MCF 10A (cell line): ENCODE measurements around the gene PLEKHA6. TPM values are rescaled to one million over a fixed set of nuclear protein-coding genes. Genes with fewer than 3 reads are reported as not detected.

Experiments
- Bru-seq: library from RNA; stranded (reverse); fragments of 400-500 nt; gene quantifications from one replicate; lab custom pipeline; 2021; lab: Mats Ljungman, UMichigan
- BruChase-seq, 2 experiments: library from RNA; stranded (reverse); fragments of 400-500 nt; gene quantifications; one replicate each; lab custom pipeline; 2021; lab: Mats Ljungman, UMichigan
- BruUV-seq: library from RNA; stranded (reverse); fragments of 400-500 nt; replicated peaks from 2 replicates; lab custom pipeline; 2021; lab: Mats Ljungman, UMichigan
- CTCF ChIA-PET: fragments of 300-600 bp; sonication (Branson Sonifier 250); formaldehyde crosslinking; extraction: SDS; loops from one replicate; lab custom pipeline; 2021; ENCODE audit warnings: antibody characterized with exemption, inconsistent platforms; lab: Yijun Ruan, JAX
- POLR2A ChIA-PET: fragments of 300-600, 350-650 bp; sonication (Branson Sonifier 250); formaldehyde crosslinking; extraction: SDS; loops from one replicate; lab custom pipeline; 2020; ENCODE audit warnings: antibody characterized with exemption, inconsistent platforms; lab: Yijun Ruan, JAX
- DNase-seq: peaks from one replicate; pipeline ENCODE4 v3.0.0-alpha.2; 2018; ENCODE audit not compliant: unreplicated experiment
- H3K27ac Mint-ChIP-seq: one replicate; pipeline ENCODE4 v1.8.0; 2022; ENCODE audit warnings: mild to moderate bottlenecking, low read depth, mixed read lengths; ENCODE audit not compliant: unreplicated experiment
- H3K27me3 Mint-ChIP-seq: one replicate; pipeline ENCODE4 v1.8.0; 2022; ENCODE audit warnings: mixed read lengths; ENCODE audit not compliant: insufficient read depth, unreplicated experiment
- H3K36me3 Mint-ChIP-seq: one replicate; pipeline ENCODE4 v1.8.0; 2022; ENCODE audit warnings: mild to moderate bottlenecking, moderate library complexity, mixed read lengths; ENCODE audit not compliant: insufficient read depth, unreplicated experiment
- H3K4me1 Mint-ChIP-seq: one replicate; pipeline ENCODE4 v1.8.0; 2022; ENCODE audit warnings: mixed read lengths; ENCODE audit not compliant: insufficient read depth, unreplicated experiment
- H3K4me3 Mint-ChIP-seq: one replicate; pipeline ENCODE4 v1.8.0; 2022; ENCODE audit warnings: mild to moderate bottlenecking, moderate library complexity, mixed read lengths; ENCODE audit not compliant: unreplicated experiment
- H3K9me3 Mint-ChIP-seq: one replicate; pipeline ENCODE4 v1.8.0; 2022; ENCODE audit warnings: mixed read lengths; ENCODE audit not compliant: unreplicated experiment
- intact Hi-C: fragments of 100-400 bp; cut with micrococcal nuclease; formaldehyde crosslinking; loops from 2 replicates; pipeline ENCODE4 v1.14.1; 2022
- long read RNA-seq: library from polyadenylated mRNA; stranded (forward); transcript quantifications from one replicate; pipeline ENCODE4 v2.0.0, GENCODE V29; 2022
- total RNA-seq: library from RNA; stranded (reverse); gene quantifications from 2 replicates; pipeline ENCODE4 v1.2.3, GENCODE V29; 2022
- TF ChIP-seq, protein P1 (sequence below): fragments of 200-600 bp; IDR thresholded peaks from one replicate; pipeline ENCODE4 v1.8.0; 2022; ENCODE audit warnings: antibody characterized with exemption, mild to moderate bottlenecking; ENCODE audit not compliant: unreplicated experiment

Gene PLEKHA6, protein sequence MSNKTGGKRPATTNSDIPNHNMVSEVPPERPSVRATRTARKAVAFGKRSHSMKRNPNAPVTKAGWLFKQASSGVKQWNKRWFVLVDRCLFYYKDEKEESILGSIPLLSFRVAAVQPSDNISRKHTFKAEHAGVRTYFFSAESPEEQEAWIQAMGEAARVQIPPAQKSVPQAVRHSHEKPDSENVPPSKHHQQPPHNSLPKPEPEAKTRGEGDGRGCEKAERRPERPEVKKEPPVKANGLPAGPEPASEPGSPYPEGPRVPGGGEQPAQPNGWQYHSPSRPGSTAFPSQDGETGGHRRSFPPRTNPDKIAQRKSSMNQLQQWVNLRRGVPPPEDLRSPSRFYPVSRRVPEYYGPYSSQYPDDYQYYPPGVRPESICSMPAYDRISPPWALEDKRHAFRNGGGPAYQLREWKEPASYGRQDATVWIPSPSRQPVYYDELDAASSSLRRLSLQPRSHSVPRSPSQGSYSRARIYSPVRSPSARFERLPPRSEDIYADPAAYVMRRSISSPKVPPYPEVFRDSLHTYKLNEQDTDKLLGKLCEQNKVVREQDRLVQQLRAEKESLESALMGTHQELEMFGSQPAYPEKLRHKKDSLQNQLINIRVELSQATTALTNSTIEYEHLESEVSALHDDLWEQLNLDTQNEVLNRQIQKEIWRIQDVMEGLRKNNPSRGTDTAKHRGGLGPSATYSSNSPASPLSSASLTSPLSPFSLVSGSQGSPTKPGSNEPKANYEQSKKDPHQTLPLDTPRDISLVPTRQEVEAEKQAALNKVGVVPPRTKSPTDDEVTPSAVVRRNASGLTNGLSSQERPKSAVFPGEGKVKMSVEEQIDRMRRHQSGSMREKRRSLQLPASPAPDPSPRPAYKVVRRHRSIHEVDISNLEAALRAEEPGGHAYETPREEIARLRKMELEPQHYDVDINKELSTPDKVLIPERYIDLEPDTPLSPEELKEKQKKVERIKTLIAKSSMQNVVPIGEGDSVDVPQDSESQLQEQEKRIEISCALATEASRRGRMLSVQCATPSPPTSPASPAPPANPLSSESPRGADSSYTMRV
- total RNA-seq (65.9 and 75.9 TPM in 2 replicates), Bru-seq, nascent RNA (percentile 75 among the genes with signal in this experiment), BruChase-seq, experiment 1, labeled RNA remaining after a 6-hour chase (percentile 92 among the genes with signal in this experiment), BruChase-seq, experiment 2, labeled RNA remaining after a 2-hour chase (percentile 79 among the genes with signal in this experiment)
- long read RNA-seq, partial matches to known transcripts = 43 of 115 reads
- long read RNA-seq, other reads (novel, unspliced or antisense) = 72 of 115 reads

GRCh38 chr1:204359474-204360255, at the start of gene PLEKHA6:
Gene PLEKHA6 (minus strand): TSS chr1:204359929. CDS start chr1:204273727, 86,202 bp downstream.
- H3K9me3 Mint-ChIP-seq = no peaks in the 10 kb centered on the region
- H3K27ac Mint-ChIP-seq = no peak within 1 kb of the TSS
- H3K27me3 Mint-ChIP-seq = no peaks in the 10 kb centered on the region
- DNase-seq = peak; percentile 62
- TF ChIP-seq, protein P1, sequence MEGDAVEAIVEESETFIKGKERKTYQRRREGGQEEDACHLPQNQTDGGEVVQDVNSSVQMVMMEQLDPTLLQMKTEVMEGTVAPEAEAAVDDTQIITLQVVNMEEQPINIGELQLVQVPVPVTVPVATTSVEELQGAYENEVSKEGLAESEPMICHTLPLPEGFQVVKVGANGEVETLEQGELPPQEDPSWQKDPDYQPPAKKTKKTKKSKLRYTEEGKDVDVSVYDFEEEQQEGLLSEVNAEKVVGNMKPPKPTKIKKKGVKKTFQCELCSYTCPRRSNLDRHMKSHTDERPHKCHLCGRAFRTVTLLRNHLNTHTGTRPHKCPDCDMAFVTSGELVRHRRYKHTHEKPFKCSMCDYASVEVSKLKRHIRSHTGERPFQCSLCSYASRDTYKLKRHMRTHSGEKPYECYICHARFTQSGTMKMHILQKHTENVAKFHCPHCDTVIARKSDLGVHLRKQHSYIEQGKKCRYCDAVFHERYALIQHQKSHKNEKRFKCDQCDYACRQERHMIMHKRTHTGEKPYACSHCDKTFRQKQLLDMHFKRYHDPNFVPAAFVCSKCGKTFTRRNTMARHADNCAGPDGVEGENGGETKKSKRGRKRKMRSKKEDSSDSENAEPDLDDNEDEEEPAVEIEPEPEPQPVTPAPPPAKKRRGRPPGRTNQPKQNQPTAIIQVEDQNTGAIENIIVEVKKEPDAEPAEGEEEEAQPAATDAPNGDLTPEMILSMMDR = peak; percentile 47
- H3K36me3 Mint-ChIP-seq = no peaks in the 10 kb centered on the region
- POLR2A ChIA-PET = interaction anchor here (0.5 to 1.7 kb wide), 5 partner anchors 9 to 146 kb away, joined by 3 to 5 read pairs (median 3); no protein-coding TSS in a partner anchor
- no peak within 1 kb of the TSS for H3K4me3 Mint-ChIP-seq
- BruUV-seq = no TSS peak
- intact Hi-C loops = no loop called here
- CTCF ChIA-PET = interaction anchor here (0.7 to 9.5 kb wide), 15 partner anchors 8 to 488 kb away, joined by 3 to 312 read pairs (median 6); partner anchors contain the start of genes GOLT1A and REN
- H3K4me1 Mint-ChIP-seq = peaks cover 20% of the 10 kb centered on the region

DNA sequence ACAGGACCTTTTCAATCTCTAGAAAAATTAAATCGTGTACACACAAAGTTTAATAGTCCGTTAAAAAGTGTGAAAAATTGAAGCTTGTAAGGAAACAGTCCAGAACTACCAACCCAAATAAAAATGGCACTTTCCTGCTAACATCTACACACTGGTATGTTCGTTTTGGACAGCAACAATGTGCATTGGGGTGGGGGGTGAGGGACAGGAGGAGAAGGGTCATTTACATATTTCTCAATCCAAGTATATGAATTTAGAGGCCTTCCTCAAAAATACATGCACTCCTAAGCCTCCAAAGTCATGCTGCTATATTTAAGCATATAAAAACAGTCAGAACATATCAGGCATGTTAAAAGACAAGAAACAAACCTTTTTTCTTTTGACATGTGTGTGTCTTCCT, 49.4 kb upstream of the PLEKHA6 start:
- intact Hi-C loops = no loop called here
- peak; percentile 52 for DNase-seq
- peak overlapping the region; percentile 100 for H3K27ac Mint-ChIP-seq
- BruUV-seq = no TSS peak
- CTCF ChIA-PET = interaction anchor here (0.8 to 5.1 kb wide), 12 partner anchors 8 to 398 kb away, joined by 3 to 43 read pairs (median 11); partner anchors contain the start of gene PIK3C2B
- H3K9me3 Mint-ChIP-seq = no peaks in the 10 kb centered on the region
- TF ChIP-seq, protein P1 = no peak
- peak overlapping the region; percentile 100 for H3K4me3 Mint-ChIP-seq
- POLR2A ChIA-PET = interaction anchor here (0.7 to 8.7 kb wide), 18 partner anchors 10 to 1402 kb away, joined by 3 to 182 read pairs (median 27); partner anchors contain the start of genes MDM4, PIK3C2B and TMEM183A
- H3K27me3 Mint-ChIP-seq = no peaks in the 10 kb centered on the region
- H3K36me3 Mint-ChIP-seq = peaks cover 81% of the 10 kb centered on the region
- H3K4me1 Mint-ChIP-seq = peaks cover 23% of the 10 kb centered on the region

DNA sequence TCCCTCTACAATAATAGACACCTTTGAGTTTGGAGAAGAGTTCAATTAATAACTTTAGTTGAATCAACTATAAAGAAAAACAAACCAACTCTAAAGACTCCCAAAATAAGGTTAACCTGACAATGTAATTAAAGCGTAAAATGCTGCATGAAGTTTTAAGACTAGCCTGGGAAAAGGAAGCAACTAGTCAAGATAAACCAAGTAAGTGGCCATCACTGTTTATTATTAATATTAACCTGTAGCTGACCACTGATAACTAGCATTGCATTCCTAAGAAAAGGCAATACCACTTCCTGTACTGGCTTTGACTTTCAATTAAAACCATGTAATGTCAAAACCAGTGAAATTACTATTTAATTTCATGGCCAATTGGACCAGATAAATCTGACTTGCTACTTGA, 48.9 kb upstream of the PLEKHA6 start:
- peak overlapping the region; percentile 100 for H3K4me3 Mint-ChIP-seq
- CTCF ChIA-PET = interaction anchor here (0.8 to 5.1 kb wide), 12 partner anchors 9 to 399 kb away, joined by 3 to 43 read pairs (median 11); partner anchors contain the start of gene PIK3C2B
- TF ChIP-seq, protein P1 = no peak
- H3K36me3 Mint-ChIP-seq = peaks cover 87% of the 10 kb centered on the region
- no peaks in the 10 kb centered on the region for H3K9me3 Mint-ChIP-seq
- POLR2A ChIA-PET = interaction anchor here (0.9 to 8.7 kb wide), 15 partner anchors 10 to 1402 kb away, joined by 3 to 182 read pairs (median 32); partner anchors contain the start of genes MDM4, PIK3C2B and TMEM183A
- peaks cover 26% of the 10 kb centered on the region for H3K4me1 Mint-ChIP-seq
- no peak for DNase-seq
- H3K27me3 Mint-ChIP-seq = no peaks in the 10 kb centered on the region
- BruUV-seq = no TSS peak
- peak overlapping the region; percentile 100 for H3K27ac Mint-ChIP-seq
- intact Hi-C loops = no loop called here
